Activated CD4-positive, alpha-beta memory T cell treated with anti-CD3 and anti-CD28 coated beads, Interleukin-2, amount 10 ng/mL, durations not matched to agents 7 days and 5 days (primary cell): Measurements from ENCODE around the gene ENSA. TPM values are rescaled to one million over a fixed set of nuclear protein-coding genes. Genes with fewer than 3 reads are reported as not detected.
A peak's percentile ranks its signal among the peaks of the same experiment; 100 is the strongest.
"Not testable (repeated sequence)": the region's sequence is repeated elsewhere in the genome, so short reads cannot be mapped to it uniquely, and the experiment has no call there.

Source experiments
- CTCF ChIA-PET: fragments of 350-600 bp; sonication (Branson Sonifier 250); formaldehyde crosslinking; loops from one replicate; lab custom pipeline; 2021; ENCODE audit warnings: antibody characterized with exemption, inconsistent platforms; lab: Charles Lee
- POLR2A ChIA-PET: fragments of 350-600 bp; sonication (Branson Sonifier 250); formaldehyde crosslinking; loops from one replicate; lab custom pipeline; 2021; ENCODE audit warnings: antibody characterized with exemption; lab: Charles Lee
- DNase-seq: peaks from one replicate; pipeline ENCODE4 v3.0.0-alpha.2; 2020
- H3K27ac Mint-ChIP-seq: one replicate; pipeline ENCODE4 v1.8.0; 2021; ENCODE audit warnings: mild to moderate bottlenecking, mixed read lengths
- H3K27me3 Mint-ChIP-seq: one replicate; pipeline ENCODE4 v1.8.0; 2021; ENCODE audit warnings: mixed read lengths
- H3K36me3 Mint-ChIP-seq: one replicate; pipeline ENCODE4 v1.8.0; 2021; ENCODE audit warnings: low read depth, mixed read lengths
- H3K4me1 Mint-ChIP-seq: one replicate; pipeline ENCODE4 v1.8.0; 2021; ENCODE audit warnings: mixed read lengths
- H3K4me3 Mint-ChIP-seq: one replicate; pipeline ENCODE4 v1.8.0; 2021; ENCODE audit warnings: mild to moderate bottlenecking, mixed read lengths
- H3K9me3 Mint-ChIP-seq: one replicate; pipeline ENCODE4 v1.8.0; 2021; ENCODE audit warnings: mixed read lengths
- total RNA-seq, 2 experiments: library from RNA; stranded (reverse); gene quantifications; one replicate each; pipeline ENCODE4 v1.2.3, GENCODE V29; 2021

Gene ENSA
- total RNA-seq, 2 experiments from 2014 or later = 221 to 223 TPM

- Mint-ChIP-seq H3K9me3 (no peaks in the 10 kb centered on the region), H3K4me3 (peak overlapping the region; percentile 98), H3K36me3 (peaks cover 62% of the 10 kb centered on the region), H3K27me3 (no peaks in the 10 kb centered on the region), H3K4me1 (peaks cover 32% of the 10 kb centered on the region), H3K27ac (peak overlapping the region; percentile 95)
- peak; percentile 53 for DNase-seq
- ChIA-PET POLR2A (interaction anchor here (1.1 to 21.2 kb wide), 15 partner anchors 11 to 735 kb away, joined by 3 to 1377 read pairs (median 13); partner anchors contain the start of genes CTSS, ENSA, GOLPH3L and RPRD2), CTCF (interaction anchor here (1.4 to 13.3 kb wide), 4 partner anchors 8 to 43 kb away, joined by 6 to 282 read pairs (median 28); no protein-coding TSS in a partner anchor)
Measured at GRCh38 chr1:150578272-150579109, 50.9 kb downstream of the ENSA start.

- H3K36me3 Mint-ChIP-seq = peaks cover 69% of the 10 kb centered on the region
- no peaks in the 10 kb centered on the region for H3K27me3 Mint-ChIP-seq
Measured at GRCh38 chr1:150577557-150578271, 51.7 kb downstream of the ENSA start.

GRCh38 chr1:150576794-150577556, 52.4 kb downstream of the ENSA start:
- Mint-ChIP-seq H3K27ac (peak overlapping the region; percentile 95), H3K4me3 (peak overlapping the region; percentile 98), H3K36me3 (peaks cover 77% of the 10 kb centered on the region), H3K9me3 (no peaks in the 10 kb centered on the region), H3K4me1 (peaks cover 43% of the 10 kb centered on the region), H3K27me3 (no peaks in the 10 kb centered on the region)
- no peak for DNase-seq
- ChIA-PET POLR2A (interaction anchor here (0.9 to 21.2 kb wide), 11 partner anchors 9 to 690 kb away, joined by 3 to 1377 read pairs (median 7); partner anchors contain the start of genes CERS2, ENSA, PLEKHO1 and RPRD2), CTCF (interaction anchor here (0.7 to 13.3 kb wide), 5 partner anchors 13 to 53 kb away, joined by 3 to 282 read pairs (median 3); partner anchors contain the start of gene ENSA)

More at GRCh38 chr1:150577557-150578271, 51.7 kb downstream of the ENSA start:
- Mint-ChIP-seq H3K4me1 (peaks cover 39% of the 10 kb centered on the region), H3K9me3 (no peaks in the 10 kb centered on the region), H3K27ac (peak overlapping the region; percentile 95), H3K4me3 (peak overlapping the region; percentile 98)
- no peak for DNase-seq
- POLR2A ChIA-PET = interaction anchor here (1.1 to 21.2 kb wide), 7 partner anchors 14 to 397 kb away, joined by 4 to 1377 read pairs (median 8); partner anchors contain the start of genes CERS2, ENSA and RPRD2
- CTCF ChIA-PET = interaction anchor here (1.9 to 13.3 kb wide), 3 partner anchors 14 to 44 kb away, joined by 7 to 282 read pairs (median 48); no protein-coding TSS in a partner anchor

GRCh38 chr1:150576367-150576711, 53.1 kb downstream of the ENSA start:
- CTCF ChIA-PET = interaction anchor here (0.7 to 13.3 kb wide), 5 partner anchors 12 to 53 kb away, joined by 3 to 282 read pairs (median 3); partner anchors contain the start of gene ENSA
- no peak for DNase-seq
- H3K4me1 Mint-ChIP-seq = peaks cover 48% of the 10 kb centered on the region
- no peaks in the 10 kb centered on the region for H3K9me3 Mint-ChIP-seq
- H3K4me3 Mint-ChIP-seq = peak overlapping the region; percentile 98
- peaks cover 81% of the 10 kb centered on the region for H3K36me3 Mint-ChIP-seq
- H3K27me3 Mint-ChIP-seq = no peaks in the 10 kb centered on the region
- POLR2A ChIA-PET = interaction anchor here (0.9 to 21.2 kb wide), 10 partner anchors 9 to 689 kb away, joined by 3 to 1377 read pairs (median 8); partner anchors contain the start of genes CERS2, ENSA, PLEKHO1 and RPRD2
- peak overlapping the region; percentile 99 for H3K27ac Mint-ChIP-seq

GRCh38 chr1:150575518-150576366, 53.7 kb downstream of the ENSA start:
- Mint-ChIP-seq H3K36me3 (peaks cover 87% of the 10 kb centered on the region), H3K9me3 (no peaks in the 10 kb centered on the region), H3K4me1 (peaks cover 50% of the 10 kb centered on the region), H3K4me3 (peak overlapping the region; percentile 98), H3K27me3 (no peaks in the 10 kb centered on the region), H3K27ac (peak overlapping the region; percentile 99)
- CTCF ChIA-PET = interaction anchor here (0.8 to 13.3 kb wide), 4 partner anchors 12 to 52 kb away, joined by 3 to 282 read pairs (median 26); no protein-coding TSS in a partner anchor
- POLR2A ChIA-PET = interaction anchor here (1.2 to 21.2 kb wide), 6 partner anchors 12 to 689 kb away, joined by 3 to 1377 read pairs (median 62); partner anchors contain the start of genes ENSA and RPRD2
- no peak for DNase-seq

- Mint-ChIP-seq H3K4me1 (peaks cover 50% of the 10 kb centered on the region), H3K36me3 (peaks cover 89% of the 10 kb centered on the region), H3K27me3 (no peaks in the 10 kb centered on the region), H3K4me3 (peak overlapping the region; percentile 98), H3K27ac (peak overlapping the region; percentile 99), H3K9me3 (no peaks in the 10 kb centered on the region)
- CTCF ChIA-PET = interaction anchor here (0.8 to 13.3 kb wide), 3 partner anchors 11 to 46 kb away, joined by 4 to 282 read pairs (median 48); no protein-coding TSS in a partner anchor
- no peak for DNase-seq
- POLR2A ChIA-PET = interaction anchor here (1.2 to 21.2 kb wide), 5 partner anchors 11 to 688 kb away, joined by 3 to 1377 read pairs (median 114); partner anchors contain the start of gene ENSA
Measured at GRCh38 chr1:150575072-150575489, 54.3 kb downstream of the ENSA start.

- peaks cover 95% of the 10 kb centered on the region for H3K36me3 Mint-ChIP-seq
- H3K9me3 Mint-ChIP-seq = no peaks in the 10 kb centered on the region
- H3K27me3 Mint-ChIP-seq = no peaks in the 10 kb centered on the region
- ChIA-PET POLR2A (interaction anchor here (3.2 to 21.2 kb wide), 4 partner anchors 11 to 688 kb away, joined by 9 to 1377 read pairs (median 182); partner anchors contain the start of gene ENSA), CTCF (interaction anchor here (0.8 to 13.3 kb wide), 3 partner anchors 10 to 47 kb away, joined by 4 to 282 read pairs (median 48); no protein-coding TSS in a partner anchor)
- peak overlapping the region; percentile 98 for H3K4me3 Mint-ChIP-seq
- H3K27ac Mint-ChIP-seq = peak overlapping the region; percentile 99
- DNase-seq = no peak
- peaks cover 54% of the 10 kb centered on the region for H3K4me1 Mint-ChIP-seq
Measured at GRCh38 chr1:150574260-150575071, 54.9 kb downstream of the ENSA start.

- peaks cover 61% of the 10 kb centered on the region for H3K4me1 Mint-ChIP-seq
- ChIA-PET CTCF (interaction anchor here (13.3 kb wide), 1 partner anchor 10 kb away, joined by 282 read pairs; no protein-coding TSS in a partner anchor), POLR2A (interaction anchor here (1.0 to 21.2 kb wide), 7 partner anchors 10 to 485 kb away, joined by 3 to 1377 read pairs (median 114); partner anchors contain the start of genes ENSA and TARS2)
- H3K27me3 Mint-ChIP-seq, DNase-seq, H3K9me3 Mint-ChIP-seq: not testable (repeated sequence)
- peak overlapping the region; percentile 78 for H3K4me3 Mint-ChIP-seq
- peaks cover 94% of the 10 kb centered on the region for H3K36me3 Mint-ChIP-seq
- peak overlapping the region; percentile 99 for H3K27ac Mint-ChIP-seq
Measured at GRCh38 chr1:150573648-150574071, 55.8 kb downstream of the ENSA start.

- POLR2A ChIA-PET = interaction anchor here (0.8 to 21.2 kb wide), 7 partner anchors 9 to 485 kb away, joined by 3 to 1377 read pairs (median 4); partner anchors contain the start of genes ENSA and TARS2
Measured at GRCh38 chr1:150572918-150573647, 56.3 kb downstream of the ENSA start.

More at GRCh38 chr1:150572918-150573647, 56.3 kb downstream of the ENSA start:
- Mint-ChIP-seq H3K27ac (peak overlapping the region; percentile 99), H3K9me3 (no peaks in the 10 kb centered on the region), H3K4me1 (peaks cover 66% of the 10 kb centered on the region), H3K36me3 (peaks cover 90% of the 10 kb centered on the region), H3K27me3 (no peaks in the 10 kb centered on the region), H3K4me3 (peak overlapping the region; percentile 78)
- no peak for DNase-seq
- CTCF ChIA-PET = interaction anchor here (0.7 to 13.3 kb wide), 2 partner anchors 9 to 77 kb away, joined by 3 to 282 read pairs; no protein-coding TSS in a partner anchor
